Measurements from ENCODE around the gene GALNT1.

The GALNT1 gene

DNA sequence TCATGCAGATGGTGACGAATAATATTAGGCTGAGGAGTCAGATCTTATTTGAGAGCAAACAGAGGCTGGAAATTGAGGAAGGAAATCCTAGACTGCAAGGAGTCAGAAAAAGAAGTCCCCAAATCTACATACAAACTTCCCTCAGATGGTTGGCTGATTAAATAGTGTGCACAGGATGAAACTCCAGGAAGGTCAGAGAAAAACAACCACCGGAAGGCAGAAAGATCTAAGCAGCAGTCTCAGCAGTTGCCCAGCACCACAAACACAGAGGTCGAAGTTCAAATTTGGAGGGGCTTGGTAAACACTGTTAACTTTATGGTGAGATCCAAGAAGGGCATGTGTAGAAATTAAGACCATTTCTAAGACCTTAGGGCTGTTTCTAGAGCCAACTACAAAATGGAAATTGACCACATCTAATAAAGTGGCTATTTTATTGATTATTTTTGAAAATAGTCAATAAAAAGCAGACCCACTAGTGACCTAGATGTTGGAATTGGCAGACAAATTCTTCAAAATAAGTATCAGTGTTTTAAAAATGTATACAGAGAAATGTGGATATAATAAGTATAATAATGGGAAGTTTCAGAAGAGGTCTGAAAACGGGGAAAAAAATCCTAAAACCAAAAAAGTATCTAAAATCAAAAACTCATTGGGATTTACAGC lies 134.8 kb downstream of the GALNT1 start:
- Mint-ChIP-seq H3K4me1 (ENCODE audit: low read depth) (no peaks in the 10 kb centered on the region), H3K27me3 (ENCODE audit: low read depth) (no peaks in the 10 kb centered on the region), H3K9me3 (peaks cover 12% of the 10 kb centered on the region), H3K27ac (no peak overlapping the region), H3K36me3 (ENCODE audit: low read depth) (peaks cover 12% of the 10 kb centered on the region), H3K4me3 (no peak overlapping the region)

DNA sequence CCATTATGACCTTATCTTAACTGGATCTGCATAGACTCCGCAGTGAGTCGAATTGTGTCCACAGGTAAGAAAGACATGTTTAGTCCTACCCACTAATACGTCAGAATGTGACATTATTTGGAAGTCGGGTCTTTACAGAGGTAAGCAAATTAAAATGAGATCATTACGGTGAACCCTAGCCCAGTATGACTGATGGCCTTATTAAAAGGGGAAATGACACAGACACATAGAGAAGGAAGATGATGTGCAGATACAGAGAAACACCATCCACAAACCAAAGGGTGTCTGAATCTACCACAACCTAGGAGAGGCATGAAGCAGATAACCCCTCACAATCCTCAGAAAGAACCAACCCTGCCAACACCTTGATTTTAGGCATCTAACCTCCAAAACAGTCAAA lies 135.6 kb downstream of the GALNT1 start:
- Mint-ChIP-seq H3K36me3 (ENCODE audit: low read depth) (peaks cover 12% of the 10 kb centered on the region), H3K9me3 (peaks cover 12% of the 10 kb centered on the region), H3K27ac (no peak overlapping the region), H3K4me1 (ENCODE audit: low read depth) (no peaks in the 10 kb centered on the region), H3K27me3 (ENCODE audit: low read depth) (no peaks in the 10 kb centered on the region), H3K4me3 (no peak overlapping the region)

DNA sequence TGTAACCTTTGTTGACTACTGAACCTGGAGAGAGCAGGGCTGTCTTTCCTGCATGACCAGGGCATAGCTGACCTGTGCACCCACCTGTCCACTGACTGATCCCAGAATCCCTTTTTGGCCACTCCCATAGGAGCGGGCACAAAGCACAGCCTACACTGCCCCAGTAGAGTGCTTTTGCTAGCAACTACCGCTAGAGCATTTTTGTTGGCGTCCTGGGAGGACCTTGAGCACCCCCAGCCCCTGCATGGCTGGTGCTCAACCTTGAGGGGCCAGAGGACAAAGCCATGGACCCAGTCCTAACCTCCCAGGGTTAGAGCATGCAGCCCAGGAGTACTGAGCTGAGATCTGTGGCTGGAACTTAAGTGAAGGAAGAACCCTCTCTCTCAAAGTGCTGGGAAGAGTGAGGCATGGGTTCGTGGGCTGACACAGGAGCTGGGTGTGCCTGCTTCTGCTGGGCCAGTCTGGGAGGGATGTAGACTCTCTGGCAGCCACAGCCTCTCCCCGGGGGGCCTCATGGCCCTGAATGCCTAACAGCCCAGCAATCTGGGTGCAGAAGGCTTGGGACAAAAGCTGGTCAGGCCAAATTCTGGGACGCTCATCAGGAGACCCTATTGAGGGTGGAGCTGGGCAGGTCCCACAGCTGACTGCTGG lies 140.0 kb downstream of the GALNT1 start:
- peaks cover 16% of the 10 kb centered on the region for H3K9me3 Mint-ChIP-seq
- no peaks in the 10 kb centered on the region for H3K36me3 Mint-ChIP-seq (ENCODE audit: low read depth)
- no peak overlapping the region for H3K27ac Mint-ChIP-seq
- H3K4me3 Mint-ChIP-seq, result no peak overlapping the region
- H3K27me3 Mint-ChIP-seq (ENCODE audit: low read depth), result no peaks in the 10 kb centered on the region
- no peaks in the 10 kb centered on the region for H3K4me1 Mint-ChIP-seq (ENCODE audit: low read depth)

DNA sequence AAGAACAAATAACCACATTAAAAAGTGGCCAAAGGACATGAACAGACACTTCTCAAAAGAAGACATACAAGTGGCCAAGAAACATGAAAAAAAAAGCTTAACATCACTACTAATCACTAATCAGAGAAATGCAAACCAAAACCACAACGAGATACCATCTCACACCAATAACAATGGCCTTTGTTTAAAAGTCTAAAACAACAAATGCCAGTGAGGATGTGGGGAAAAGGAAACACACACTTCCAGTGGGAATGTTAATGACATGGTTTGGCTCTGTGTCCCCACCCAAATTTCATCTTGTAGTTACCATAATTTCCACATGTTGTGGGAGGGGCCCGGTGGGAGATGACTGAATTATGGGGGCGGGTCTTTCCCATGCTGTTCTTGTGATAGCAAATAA lies 147.1 kb downstream of the GALNT1 start:
- peaks cover 34% of the 10 kb centered on the region for H3K9me3 Mint-ChIP-seq
- H3K4me1 Mint-ChIP-seq (ENCODE audit: low read depth), result no peaks in the 10 kb centered on the region
- no peaks in the 10 kb centered on the region for H3K27me3 Mint-ChIP-seq (ENCODE audit: low read depth)
- no peak overlapping the region for H3K27ac Mint-ChIP-seq
- no peaks in the 10 kb centered on the region for H3K36me3 Mint-ChIP-seq (ENCODE audit: low read depth)
- H3K4me3 Mint-ChIP-seq, result no peak overlapping the region

DNA sequence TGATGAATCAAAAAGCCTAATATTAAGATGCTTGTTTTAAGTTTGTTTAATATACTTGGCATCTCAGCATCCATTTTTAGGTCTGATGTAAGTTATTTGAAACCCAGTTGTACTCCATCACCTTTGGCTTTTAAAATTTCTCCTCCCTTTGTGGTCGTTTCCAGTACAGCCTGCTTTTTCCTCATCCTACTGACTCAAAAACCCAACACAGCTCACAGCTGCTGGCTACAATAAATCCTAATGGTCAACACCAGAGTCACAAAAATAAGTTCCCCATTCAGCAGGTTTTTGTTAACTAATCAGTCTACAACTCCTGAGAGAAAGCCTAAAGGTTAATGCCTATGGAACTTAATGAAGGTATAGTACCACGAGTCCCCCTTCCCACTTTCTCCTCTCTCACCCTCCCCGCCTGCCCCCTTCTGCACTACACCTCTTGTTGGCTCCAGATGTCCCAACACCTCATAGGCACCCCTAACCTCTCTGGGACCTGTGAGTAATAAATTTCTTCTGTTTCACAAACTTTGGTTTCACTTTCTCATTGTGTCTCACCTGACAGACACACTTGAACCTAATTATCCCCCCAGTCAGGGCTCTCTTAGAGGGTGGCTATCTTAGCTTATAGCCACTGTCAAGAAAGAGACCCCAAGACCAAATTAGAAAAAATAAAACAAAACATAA lies 148.6 kb downstream of the GALNT1 start:
- Mint-ChIP-seq H3K27ac (no peak overlapping the region), H3K36me3 (ENCODE audit: low read depth) (no peaks in the 10 kb centered on the region), H3K27me3 (ENCODE audit: low read depth) (no peaks in the 10 kb centered on the region), H3K4me3 (no peak overlapping the region), H3K9me3 (peaks cover 34% of the 10 kb centered on the region), H3K4me1 (ENCODE audit: low read depth) (no peaks in the 10 kb centered on the region)

DNA sequence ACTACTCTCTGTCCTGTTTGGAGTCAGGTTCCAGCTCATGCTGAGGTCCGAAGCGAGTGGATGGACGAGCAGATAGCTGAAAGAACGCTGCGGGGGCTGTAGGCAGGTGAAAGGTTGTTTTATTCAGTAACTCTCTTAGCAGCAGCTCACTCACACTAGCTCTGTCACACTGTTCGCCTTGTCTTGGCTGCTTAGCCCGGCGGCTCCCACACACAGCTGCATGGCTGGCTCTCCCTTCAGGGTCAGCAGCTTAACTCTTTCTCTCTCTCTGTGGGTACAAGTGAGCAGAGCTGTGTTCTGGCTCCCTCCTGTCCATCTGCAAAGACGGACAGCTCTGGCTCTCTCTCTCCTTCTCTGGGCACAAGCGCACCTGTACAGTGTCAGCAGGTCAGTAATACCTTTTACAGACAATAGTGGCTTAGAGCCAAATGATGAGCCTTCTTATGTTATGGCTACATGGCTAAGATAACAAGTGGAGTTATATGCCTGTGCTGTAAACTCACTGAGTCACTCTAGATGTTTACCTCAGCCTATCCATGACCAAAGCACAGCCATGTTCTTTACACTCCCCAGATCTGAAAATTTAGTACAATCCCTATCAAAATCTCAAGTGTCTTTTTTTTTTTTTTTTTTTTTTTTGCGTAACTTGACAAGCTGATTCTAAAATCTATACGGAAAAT lies 149.3 kb downstream of the GALNT1 start:
- Mint-ChIP-seq H3K4me1 (ENCODE audit: low read depth) (no peaks in the 10 kb centered on the region), H3K27ac (no peak overlapping the region), H3K9me3 (peaks cover 30% of the 10 kb centered on the region), H3K27me3 (ENCODE audit: low read depth) (no peaks in the 10 kb centered on the region), H3K4me3 (no peak overlapping the region), H3K36me3 (ENCODE audit: low read depth) (no peaks in the 10 kb centered on the region)

DNA sequence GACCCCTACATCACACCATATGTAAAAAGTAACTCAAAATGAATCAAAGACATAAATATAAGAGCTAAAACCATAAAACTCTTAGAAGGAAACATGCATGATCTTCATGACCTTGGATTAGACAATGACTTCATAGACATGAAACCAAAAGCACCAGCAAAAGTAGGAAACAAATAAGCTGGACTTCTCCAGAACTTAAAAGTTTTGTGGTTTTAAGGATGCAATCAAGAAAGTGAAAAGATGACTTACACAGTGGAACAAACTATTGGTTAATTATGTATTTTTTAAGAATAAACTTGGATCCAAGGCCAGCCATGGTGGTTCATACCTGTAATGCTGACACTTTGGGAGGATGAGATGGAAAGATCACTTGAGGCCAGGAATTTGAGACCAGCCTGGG lies 150.2 kb downstream of the GALNT1 start:
- Mint-ChIP-seq H3K4me3 (no peak overlapping the region), H3K27me3 (ENCODE audit: low read depth) (no peaks in the 10 kb centered on the region), H3K4me1 (ENCODE audit: low read depth) (no peaks in the 10 kb centered on the region), H3K9me3 (peaks cover 25% of the 10 kb centered on the region), H3K36me3 (ENCODE audit: low read depth) (no peaks in the 10 kb centered on the region), H3K27ac (no peak overlapping the region)

DNA sequence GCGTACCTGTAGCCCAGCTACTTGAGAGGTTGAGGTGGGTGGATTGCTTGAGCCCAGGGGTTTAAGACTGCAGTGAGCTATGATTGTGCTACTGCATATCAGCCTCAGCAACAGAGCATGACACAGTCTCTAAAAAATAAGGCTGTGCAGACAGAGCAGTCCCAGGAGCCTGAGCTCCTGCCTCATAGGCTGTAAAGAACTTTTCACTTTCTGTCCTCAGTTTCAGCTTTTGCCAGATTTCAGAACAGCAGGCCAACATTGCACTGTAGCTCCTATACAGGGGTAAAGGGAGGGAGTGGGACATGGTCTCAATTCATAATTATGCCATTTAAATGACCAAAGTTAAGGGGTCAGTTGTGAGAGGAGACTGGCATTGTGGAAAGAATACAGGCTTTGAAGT lies 150.6 kb downstream of the GALNT1 start:
- H3K27me3 Mint-ChIP-seq (ENCODE audit: low read depth), result no peaks in the 10 kb centered on the region
- no peak overlapping the region for H3K4me3 Mint-ChIP-seq
- H3K9me3 Mint-ChIP-seq, result peaks cover 25% of the 10 kb centered on the region
- H3K36me3 Mint-ChIP-seq (ENCODE audit: low read depth), result no peaks in the 10 kb centered on the region
- no peak overlapping the region for H3K27ac Mint-ChIP-seq
- no peaks in the 10 kb centered on the region for H3K4me1 Mint-ChIP-seq (ENCODE audit: low read depth)

DNA sequence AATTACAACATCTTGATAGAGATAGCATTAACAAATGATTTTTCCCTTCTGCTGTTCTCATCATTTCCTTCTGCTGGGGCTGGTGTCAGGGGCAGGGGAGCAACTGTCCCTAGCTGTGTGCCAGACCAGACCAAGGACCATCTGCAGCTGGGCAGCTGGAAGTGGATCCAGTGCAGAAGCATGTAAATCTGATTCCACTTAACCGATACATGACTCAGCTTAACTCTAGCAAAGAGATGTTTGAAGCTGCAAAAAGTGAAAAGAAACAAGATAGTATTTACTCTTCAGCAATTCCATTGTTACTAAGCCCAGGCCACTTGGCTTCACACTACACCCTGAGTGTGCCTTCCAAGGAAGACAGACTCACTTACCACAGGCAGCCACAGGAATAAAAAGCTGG lies 151.1 kb downstream of the GALNT1 start:
- no peaks in the 10 kb centered on the region for H3K4me1 Mint-ChIP-seq (ENCODE audit: low read depth)
- H3K4me3 Mint-ChIP-seq, result no peak overlapping the region
- H3K27ac Mint-ChIP-seq, result no peak overlapping the region
- no peaks in the 10 kb centered on the region for H3K36me3 Mint-ChIP-seq (ENCODE audit: low read depth)
- peaks cover 25% of the 10 kb centered on the region for H3K9me3 Mint-ChIP-seq
- no peaks in the 10 kb centered on the region for H3K27me3 Mint-ChIP-seq (ENCODE audit: low read depth)

DNA sequence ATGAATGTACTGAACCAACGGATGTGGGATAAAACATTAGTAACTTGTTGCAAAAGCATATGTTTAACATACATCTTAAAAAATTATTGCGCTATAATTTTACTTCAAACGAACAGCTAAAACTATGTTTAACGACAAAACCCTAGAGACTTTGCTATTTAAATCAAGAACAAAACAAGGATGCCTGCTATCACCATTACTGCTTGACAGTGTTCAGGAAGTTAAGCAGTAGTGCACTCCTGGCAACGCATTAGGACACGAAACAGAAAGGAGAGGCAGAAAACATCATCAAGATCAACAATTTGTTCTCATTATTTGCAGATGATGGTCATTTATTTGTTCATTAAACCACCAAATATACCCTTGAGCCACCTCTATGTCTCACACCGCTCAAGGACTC lies 151.9 kb downstream of the GALNT1 start:
- no peaks in the 10 kb centered on the region for H3K4me1 Mint-ChIP-seq (ENCODE audit: low read depth)
- H3K4me3 Mint-ChIP-seq, result no peak overlapping the region
- H3K9me3 Mint-ChIP-seq, result peaks cover 22% of the 10 kb centered on the region
- H3K27me3 Mint-ChIP-seq (ENCODE audit: low read depth), result peaks cover 5% of the 10 kb centered on the region
- no peaks in the 10 kb centered on the region for H3K36me3 Mint-ChIP-seq (ENCODE audit: low read depth)
- no peak overlapping the region for H3K27ac Mint-ChIP-seq

DNA sequence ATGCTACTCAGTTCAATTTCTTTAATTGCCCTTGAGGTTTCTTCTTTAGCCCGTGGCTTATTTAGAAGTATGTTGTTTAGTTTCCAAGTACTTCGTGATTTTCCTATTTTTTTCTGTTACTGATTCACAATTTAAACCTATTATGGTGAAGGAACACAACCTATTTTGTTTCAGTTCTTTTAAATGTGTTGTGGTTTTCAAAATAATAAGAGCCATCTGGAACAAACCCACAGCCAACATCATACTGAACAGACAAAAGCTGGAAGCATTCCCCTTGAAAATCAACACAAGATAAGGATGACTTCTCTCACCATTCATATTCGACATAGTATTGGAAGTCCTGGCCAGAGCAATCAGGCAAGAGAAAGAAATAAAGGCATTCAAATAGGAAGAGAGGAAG lies 155.2 kb downstream of the GALNT1 start:
- H3K36me3 Mint-ChIP-seq (ENCODE audit: low read depth), result no peaks in the 10 kb centered on the region
- no peak overlapping the region for H3K4me3 Mint-ChIP-seq
- H3K27me3 Mint-ChIP-seq (ENCODE audit: low read depth), result peaks cover 8% of the 10 kb centered on the region
- H3K4me1 Mint-ChIP-seq (ENCODE audit: low read depth), result no peaks in the 10 kb centered on the region
- no peaks in the 10 kb centered on the region for H3K9me3 Mint-ChIP-seq
- H3K27ac Mint-ChIP-seq, result no peak overlapping the region

DNA sequence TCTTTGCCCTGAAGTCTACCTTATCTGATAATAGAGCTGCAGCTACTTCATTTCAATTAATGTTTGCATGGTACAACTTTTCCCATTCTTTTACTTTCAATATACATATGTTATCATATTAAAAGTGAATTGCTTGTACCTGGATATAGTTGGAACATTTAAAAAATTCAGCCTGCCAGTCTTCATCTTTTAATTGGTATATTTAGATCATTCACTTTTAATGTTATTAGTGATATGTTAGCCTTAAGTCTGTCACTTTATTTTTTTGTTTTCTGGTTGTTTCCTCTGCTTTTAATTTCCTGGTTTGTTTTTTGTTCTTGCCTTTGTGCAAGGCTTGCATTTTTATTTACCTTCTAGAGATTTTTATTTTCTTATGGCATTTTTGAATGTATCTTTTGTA lies 158.2 kb downstream of the GALNT1 start:
- no peaks in the 10 kb centered on the region for H3K36me3 Mint-ChIP-seq (ENCODE audit: low read depth)
- H3K27ac Mint-ChIP-seq, result no peak overlapping the region
- H3K4me3 Mint-ChIP-seq, result no peak overlapping the region
- H3K27me3 Mint-ChIP-seq (ENCODE audit: low read depth), result peaks cover 8% of the 10 kb centered on the region
- no peaks in the 10 kb centered on the region for H3K9me3 Mint-ChIP-seq
- H3K4me1 Mint-ChIP-seq (ENCODE audit: low read depth), result no peaks in the 10 kb centered on the region

DNA sequence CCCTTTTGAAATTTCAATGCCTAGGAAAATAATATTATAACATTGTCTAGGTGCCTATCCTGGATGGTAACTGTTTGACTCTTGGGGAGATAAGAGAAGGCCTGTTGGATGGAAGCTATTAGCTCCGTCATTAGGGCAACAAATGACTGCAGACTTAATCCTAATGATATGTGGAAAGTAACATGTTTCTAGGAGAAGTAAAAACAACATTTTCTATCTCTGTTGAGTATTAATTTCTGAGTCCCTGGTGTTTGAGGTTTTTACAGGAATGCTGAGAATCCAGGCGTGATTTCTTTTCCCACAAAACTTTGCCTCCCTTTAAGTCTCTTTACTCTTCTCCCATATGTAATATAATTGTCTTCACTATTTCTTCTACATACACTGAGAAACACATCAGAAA lies 159.1 kb downstream of the GALNT1 start:
- peaks cover 4% of the 10 kb centered on the region for H3K9me3 Mint-ChIP-seq
- peaks cover 8% of the 10 kb centered on the region for H3K27me3 Mint-ChIP-seq (ENCODE audit: low read depth)
- no peaks in the 10 kb centered on the region for H3K36me3 Mint-ChIP-seq (ENCODE audit: low read depth)
- no peak overlapping the region for H3K4me3 Mint-ChIP-seq
- H3K4me1 Mint-ChIP-seq (ENCODE audit: low read depth), result no peaks in the 10 kb centered on the region
- no peak overlapping the region for H3K27ac Mint-ChIP-seq

DNA sequence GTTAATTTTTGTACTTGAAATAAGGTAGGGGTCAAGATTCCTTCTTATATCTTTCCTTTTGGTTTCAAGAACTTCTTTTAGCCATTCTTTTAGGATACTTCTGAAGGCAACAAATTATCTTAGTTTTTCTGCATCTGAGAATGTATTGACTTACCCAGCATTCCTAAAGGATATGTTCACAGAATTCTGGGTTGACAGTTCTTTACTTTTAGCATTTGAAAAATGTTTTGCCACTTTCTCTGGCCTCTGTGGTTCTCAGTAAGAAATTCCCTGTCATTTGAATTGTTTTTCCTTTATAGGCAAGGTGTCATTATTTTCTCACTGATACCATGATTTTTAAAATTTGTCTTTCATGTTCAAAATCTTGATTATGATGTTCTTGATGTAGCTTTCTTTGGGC lies 162.4 kb downstream of the GALNT1 start:
- no peak overlapping the region for H3K27ac Mint-ChIP-seq
- H3K27me3 Mint-ChIP-seq (ENCODE audit: low read depth), result no peaks in the 10 kb centered on the region
- no peak overlapping the region for H3K4me3 Mint-ChIP-seq
- no peaks in the 10 kb centered on the region for H3K36me3 Mint-ChIP-seq (ENCODE audit: low read depth)
- peaks cover 6% of the 10 kb centered on the region for H3K9me3 Mint-ChIP-seq
- no peaks in the 10 kb centered on the region for H3K4me1 Mint-ChIP-seq (ENCODE audit: low read depth)

DNA sequence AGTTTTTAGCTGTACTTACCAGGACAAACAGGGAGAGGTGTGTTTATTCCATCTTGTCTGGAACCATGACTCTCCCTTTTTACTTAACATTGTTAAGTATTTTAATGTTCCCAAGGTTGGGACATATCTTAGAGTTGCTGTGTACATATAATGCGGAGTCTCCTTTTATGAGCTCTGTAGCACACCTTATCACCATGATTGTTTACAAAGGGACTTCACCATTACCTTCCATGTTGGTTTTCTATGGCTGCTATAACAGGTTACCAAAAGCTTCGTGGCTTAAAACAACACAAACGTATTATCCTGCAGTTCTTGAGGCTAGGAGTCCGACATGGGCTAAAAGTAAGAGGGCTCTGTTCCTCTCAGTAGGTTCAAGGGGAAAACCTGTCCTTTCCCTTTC lies 164.3 kb downstream of the GALNT1 start:
- no peaks in the 10 kb centered on the region for H3K27me3 Mint-ChIP-seq (ENCODE audit: low read depth)
- peaks cover 6% of the 10 kb centered on the region for H3K9me3 Mint-ChIP-seq
- H3K27ac Mint-ChIP-seq, result no peak overlapping the region
- no peaks in the 10 kb centered on the region for H3K4me1 Mint-ChIP-seq (ENCODE audit: low read depth)
- H3K36me3 Mint-ChIP-seq (ENCODE audit: low read depth), result no peaks in the 10 kb centered on the region
- H3K4me3 Mint-ChIP-seq, result no peak overlapping the region
